Hippocampal formation (tissue), 2 donors: Measurements from ENCODE around the gene TRPC4.
"Not testable (repeated sequence)": the region's sequence is repeated elsewhere in the genome, so short reads cannot be mapped to it uniquely, and the experiment has no call there.

Source experiments
- DNase-seq, 2 donors: peaks; one replicate each; lab custom pipeline; 2025; lab: John Stamatoyannopoulos, UW

Gene TRPC4

GRCh38 chr13:37601648-37602440, 267.7 kb downstream of the TRPC4 start:
- DNase-seq, result no peak

GRCh38 chr13:37599519-37599918, 270.1 kb downstream of the TRPC4 start:
- DNase-seq, result no peak

- DNase-seq, result no peak
Measured at GRCh38 chr13:37598597-37598996, 271.0 kb downstream of the TRPC4 start, which contains the start of gene POSTN. Gene POSTN (minus strand): TSS chr13:37598768. CDS start chr13:37598726, 42 bp downstream.

DNA sequence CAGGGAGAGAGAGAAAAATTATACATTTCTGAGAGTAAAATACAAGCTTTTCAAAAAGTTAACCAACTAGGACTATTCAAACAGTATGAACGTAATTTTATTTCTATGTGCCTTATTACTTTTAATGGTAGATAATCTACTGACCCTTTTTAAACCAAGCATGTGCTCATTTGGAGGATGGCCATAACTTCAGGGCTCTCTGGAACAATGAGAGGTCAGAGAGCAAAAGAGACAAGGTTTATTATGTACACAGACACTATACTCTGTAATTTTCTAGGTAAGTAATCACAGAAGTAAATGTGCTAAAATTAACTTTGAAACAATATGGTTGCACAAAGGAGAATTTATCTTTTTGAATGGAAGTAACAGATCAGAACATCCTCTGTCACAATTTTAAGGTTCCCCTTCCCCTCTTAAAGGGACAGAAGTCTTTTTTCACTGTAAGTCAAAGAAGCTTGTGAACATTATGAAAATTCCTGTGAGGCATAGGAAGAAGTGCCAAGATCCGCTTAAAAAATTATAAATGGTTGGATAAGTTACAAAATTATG, 272.0 kb downstream of the TRPC4 start:
- no peak for DNase-seq

DNA sequence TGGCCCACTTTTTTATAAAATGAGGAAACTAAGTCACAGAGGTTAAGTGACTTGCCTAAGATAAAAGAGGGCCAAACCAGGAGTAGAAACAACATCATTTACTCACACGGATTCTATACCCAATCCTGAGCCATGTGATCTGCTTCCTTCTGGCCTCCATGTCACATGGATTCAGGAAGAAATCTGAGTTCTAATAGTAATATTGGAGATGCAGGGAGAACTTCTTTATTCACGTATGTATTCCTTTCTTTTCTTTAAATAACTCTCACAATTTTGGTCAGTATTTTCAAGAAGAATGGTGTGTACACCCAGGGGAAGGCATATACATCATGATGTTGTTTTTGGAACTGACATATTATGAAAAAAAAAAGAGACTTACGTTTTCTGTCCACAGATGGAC, 272.8 kb downstream of the TRPC4 start:
- DNase-seq, result no peak

GRCh38 chr13:37595162-37595561, 274.4 kb downstream of the TRPC4 start:
- DNase-seq, result no peak

GRCh38 chr13:37594550-37594949, 275.0 kb downstream of the TRPC4 start:
- no peak for DNase-seq

- not testable (repeated sequence) for DNase-seq
Measured at GRCh38 chr13:37589381-37589780, 280.2 kb downstream of the TRPC4 start.

GRCh38 chr13:37587236-37587635, 282.3 kb downstream of the TRPC4 start:
- no peak for DNase-seq
